ENCODE results near the gene POLK.
"Not testable (repeated sequence)": the region's sequence is repeated elsewhere in the genome, so short reads cannot be mapped to it uniquely, and the experiment has no call there.

POLK gene

DNA sequence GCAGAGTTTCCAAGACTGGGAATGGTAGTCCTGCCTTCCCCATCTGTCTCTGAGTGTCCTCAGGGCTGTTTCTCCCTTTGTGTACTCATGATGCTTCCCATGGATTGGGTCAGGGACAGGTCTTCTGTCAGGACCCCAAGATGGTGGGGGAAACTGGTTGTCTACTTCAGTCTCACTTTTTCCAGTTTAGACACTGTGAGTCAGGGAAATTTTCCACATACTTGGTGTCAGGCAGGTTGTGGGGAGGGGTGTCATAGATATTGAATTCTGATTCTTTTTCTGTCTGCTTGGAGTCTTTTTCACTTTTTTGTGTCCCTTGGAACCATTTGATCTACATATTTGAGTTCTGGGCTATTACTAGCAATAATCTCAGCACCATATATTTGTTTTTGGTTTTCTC, 10.3 kb downstream of the POLK start:
- TF ChIP-seq POLR2AphosphoS5 (IDR thresholded peaks at IDR 0.05; ENCODE audit: low read depth, low read length) (no peak), PAX5 (IDR thresholded peaks at IDR 0.05; ENCODE audit: insufficient read depth, low read length, severe bottlenecking) (no peak), POLR2A (IDR thresholded peaks at IDR 0.05; ENCODE audit: low read depth, low read length) (no peak), SPI1 (IDR thresholded peaks at IDR 0.05; ENCODE audit: low read depth, low read length) (no peak), POU2F2 (IDR thresholded peaks at IDR 0.05; ENCODE audit: low read depth, low read length) (no peak), TAF1 (IDR thresholded peaks at IDR 0.05; ENCODE audit: low read depth, low read length) (no peak)
- DNase-seq (ENCODE audit: insufficient read length, low spot score) (no peak), FAIRE-seq (peak; percentile 16)

DNA sequence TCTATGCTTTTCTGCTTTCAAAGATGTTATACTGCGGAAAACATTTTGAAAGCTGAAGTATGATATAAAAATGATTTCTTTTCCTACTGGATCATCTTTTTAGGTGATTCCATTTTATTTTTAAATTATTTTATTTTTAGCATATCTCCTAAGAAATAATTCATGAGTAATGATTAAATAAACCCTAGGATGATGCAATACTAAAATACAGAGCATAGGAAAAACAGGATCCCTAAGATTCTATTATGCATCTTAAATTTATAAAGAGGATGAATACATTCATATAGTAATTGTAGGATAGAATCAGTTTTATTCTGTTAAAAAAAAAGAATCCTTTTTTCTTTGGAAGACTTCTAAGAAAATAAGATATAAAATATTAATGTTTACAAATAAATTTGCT, 10.9 kb downstream of the POLK start:
- FAIRE-seq (no peak), DNase-seq (ENCODE audit: insufficient read length, low spot score) (no peak)
- no peak for TF ChIP-seq POLR2A (IDR thresholded peaks at IDR 0.05; ENCODE audit: low read depth, low read length)

GRCh38 chr5:75523275-75523674, 11.6 kb downstream of the POLK start:
- FAIRE-seq = peak; percentile 71

DNA sequence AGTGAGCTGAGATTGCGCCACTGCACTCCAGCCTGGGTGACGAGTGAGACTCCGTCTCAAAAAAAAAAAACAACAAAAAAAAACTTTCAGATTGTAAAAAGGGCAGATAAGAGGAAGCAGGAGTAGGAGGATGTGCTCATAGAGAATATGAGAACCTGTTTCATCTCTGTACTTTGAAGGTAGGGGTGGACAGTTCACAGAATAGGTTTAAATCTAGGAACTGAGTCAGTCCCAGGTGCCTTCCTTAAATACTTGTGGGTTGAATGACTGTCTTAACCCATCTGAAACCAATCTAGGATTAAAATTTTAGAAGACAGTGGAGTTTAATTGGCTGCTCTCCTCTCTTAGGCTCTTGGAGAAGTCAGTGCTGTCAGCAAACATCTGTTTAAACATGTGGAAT, 12.4 kb downstream of the POLK start:
- no peak for DNase-seq (ENCODE audit: insufficient read length, low spot score)
- TF ChIP-seq SPI1 (IDR thresholded peaks at IDR 0.05; ENCODE audit: low read depth, low read length) (peak; percentile 80), POLR2A (IDR thresholded peaks at IDR 0.05; ENCODE audit: low read depth, low read length) (no peak)
- peak; percentile 43 for FAIRE-seq

More at GRCh38 chr5:75523275-75523674, 11.6 kb downstream of the POLK start:
- TF ChIP-seq SPI1 (IDR thresholded peaks at IDR 0.05; ENCODE audit: low read depth, low read length) (no peak), POLR2AphosphoS5 (IDR thresholded peaks at IDR 0.05; ENCODE audit: low read depth, low read length) (no peak), POU2F2 (IDR thresholded peaks at IDR 0.05; ENCODE audit: low read depth, low read length) (no peak), TAF1 (IDR thresholded peaks at IDR 0.05; ENCODE audit: low read depth, low read length) (no peak), PAX5 (IDR thresholded peaks at IDR 0.05; ENCODE audit: insufficient read depth, low read length, severe bottlenecking) (no peak), POLR2A (IDR thresholded peaks at IDR 0.05; ENCODE audit: low read depth, low read length) (no peak)
- DNase-seq (ENCODE audit: insufficient read length, low spot score) = no peak

DNA sequence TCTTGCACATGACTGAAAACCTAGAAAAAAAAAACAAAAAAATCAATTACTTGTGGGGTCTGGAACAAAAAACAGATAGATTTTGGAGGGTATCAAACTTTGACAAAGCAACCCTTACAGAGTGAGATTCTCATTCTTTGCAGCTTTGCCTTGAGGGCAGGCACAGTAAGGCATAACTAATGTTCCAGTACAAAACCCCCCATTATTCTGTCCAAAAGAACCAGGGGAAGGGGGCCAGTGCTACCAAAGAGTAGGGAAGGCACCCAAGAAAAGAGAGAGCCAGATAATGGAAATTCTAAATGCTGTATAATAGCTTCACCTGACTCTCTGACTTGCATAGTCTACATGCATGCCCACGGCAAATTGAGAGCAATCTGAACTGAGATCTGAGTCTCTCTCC, 12.9 kb downstream of the POLK start:
- DNase-seq (ENCODE audit: insufficient read length, low spot score) (no peak), FAIRE-seq (peak; percentile 23)
- TF ChIP-seq POLR2AphosphoS5 (IDR thresholded peaks at IDR 0.05; ENCODE audit: low read depth, low read length) (no peak), POLR2A (IDR thresholded peaks at IDR 0.05; ENCODE audit: low read depth, low read length) (no peak), POU2F2 (IDR thresholded peaks at IDR 0.05; ENCODE audit: low read depth, low read length) (no peak), TAF1 (IDR thresholded peaks at IDR 0.05; ENCODE audit: low read depth, low read length) (no peak), SPI1 (IDR thresholded peaks at IDR 0.05; ENCODE audit: low read depth, low read length) (no peak), PAX5 (IDR thresholded peaks at IDR 0.05; ENCODE audit: insufficient read depth, low read length, severe bottlenecking) (no peak)

DNA sequence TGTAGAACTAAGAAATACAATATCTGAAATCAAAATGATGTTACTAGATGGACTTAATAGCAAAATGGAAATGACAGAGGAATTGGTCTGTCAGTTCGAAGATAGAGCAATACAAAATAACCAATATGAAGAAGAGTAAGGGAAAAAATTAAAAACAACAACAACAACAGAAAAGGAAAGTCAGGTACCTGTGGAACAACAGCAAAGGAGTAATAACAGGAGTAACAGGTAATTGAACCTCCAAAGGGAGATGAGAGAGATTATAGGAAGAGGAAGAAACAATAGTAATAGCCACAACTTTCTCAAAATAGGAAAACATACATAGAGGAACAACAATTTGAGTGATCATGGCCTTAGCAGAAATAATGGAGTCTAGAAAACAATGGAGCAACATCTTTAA, 13.7 kb downstream of the POLK start:
- DNase-seq (ENCODE audit: insufficient read length, low spot score) (no peak), FAIRE-seq (peak; percentile 5)
- TF ChIP-seq SPI1 (IDR thresholded peaks at IDR 0.05; ENCODE audit: low read depth, low read length) (no peak), PAX5 (IDR thresholded peaks at IDR 0.05; ENCODE audit: insufficient read depth, low read length, severe bottlenecking) (no peak), TAF1 (IDR thresholded peaks at IDR 0.05; ENCODE audit: low read depth, low read length) (no peak), POLR2A (IDR thresholded peaks at IDR 0.05; ENCODE audit: low read depth, low read length) (no peak), POLR2AphosphoS5 (IDR thresholded peaks at IDR 0.05; ENCODE audit: low read depth, low read length) (no peak), POU2F2 (IDR thresholded peaks at IDR 0.05; ENCODE audit: low read depth, low read length) (no peak)

DNA sequence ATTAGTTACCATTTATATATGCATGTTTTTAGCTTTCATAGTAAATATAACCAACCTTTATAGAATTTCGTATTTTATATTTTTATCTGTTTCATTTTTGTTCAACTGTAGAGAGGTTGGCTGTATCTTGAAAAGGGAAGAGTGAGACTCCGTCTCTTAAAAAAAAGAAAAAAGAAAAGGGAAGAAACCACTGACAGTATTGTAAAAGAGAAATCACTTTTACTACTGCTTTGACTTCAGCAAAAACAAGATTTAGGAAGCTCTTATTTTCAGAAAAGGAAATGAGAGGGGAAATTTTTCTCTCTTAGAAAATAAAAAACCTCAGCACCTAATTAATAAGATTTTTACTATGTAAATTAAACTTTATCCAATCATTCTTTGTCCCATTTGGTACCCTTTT, 14.4 kb downstream of the POLK start:
- TF ChIP-seq SPI1 (IDR thresholded peaks at IDR 0.05; ENCODE audit: low read depth, low read length) = no peak
- no peak for TF ChIP-seq POLR2A (IDR thresholded peaks at IDR 0.05; ENCODE audit: low read depth, low read length)
- DNase-seq (ENCODE audit: insufficient read length, low spot score) (no peak), FAIRE-seq (no peak)

DNA sequence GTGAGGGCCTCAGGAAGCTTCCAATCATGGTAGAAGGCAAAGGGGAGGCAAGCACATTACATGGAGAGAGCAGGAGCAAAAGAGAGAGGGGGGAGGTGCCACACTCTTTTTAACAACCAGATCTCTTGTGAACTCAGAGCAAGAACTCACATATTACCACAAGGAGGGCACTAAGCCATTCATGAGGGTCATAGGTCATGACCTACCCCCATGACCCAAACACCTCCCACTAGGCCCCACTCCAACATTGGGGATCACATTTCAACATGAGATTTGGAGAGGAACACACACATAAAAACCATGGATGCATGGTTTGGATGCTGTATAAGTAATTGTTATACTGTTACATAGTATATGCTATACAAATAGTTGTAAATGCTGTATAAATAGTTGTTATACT, 17.5 kb downstream of the POLK start:
- DNase-seq (ENCODE audit: insufficient read length, low spot score) = no peak
- no peak for FAIRE-seq
- TF ChIP-seq SPI1 (IDR thresholded peaks at IDR 0.05; ENCODE audit: low read depth, low read length) = no peak
- no peak for TF ChIP-seq POU2F2 (IDR thresholded peaks at IDR 0.05; ENCODE audit: low read depth, low read length)

DNA sequence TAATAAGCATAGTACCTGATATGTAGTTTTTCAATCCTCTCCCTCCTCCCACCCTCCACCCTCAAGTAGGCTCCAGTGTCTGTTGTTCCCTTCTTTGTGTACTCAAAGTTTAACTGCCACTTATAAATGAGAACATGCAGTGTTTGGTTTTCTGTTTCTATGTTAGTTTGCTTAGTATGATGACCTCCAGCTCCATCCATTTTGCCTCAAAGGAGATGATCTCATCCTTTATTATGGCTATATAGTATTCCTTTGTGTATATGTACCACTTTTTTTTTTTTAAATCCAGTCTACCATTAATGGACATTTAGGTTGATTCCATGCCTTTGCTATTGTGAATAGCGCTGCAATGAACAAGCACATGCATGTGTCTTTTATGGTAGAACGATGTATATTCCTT, 20.5 kb downstream of the POLK start:
- TF ChIP-seq SPI1 (IDR thresholded peaks at IDR 0.05; ENCODE audit: low read depth, low read length) = no peak
- FAIRE-seq (peak; percentile 40), DNase-seq (ENCODE audit: insufficient read length, low spot score) (no peak)

- not testable (repeated sequence) for FAIRE-seq; DNase-seq (ENCODE audit: insufficient read length, low spot score)
Measured at GRCh38 chr5:75533716-75534115, 22.0 kb downstream of the POLK start.

DNA sequence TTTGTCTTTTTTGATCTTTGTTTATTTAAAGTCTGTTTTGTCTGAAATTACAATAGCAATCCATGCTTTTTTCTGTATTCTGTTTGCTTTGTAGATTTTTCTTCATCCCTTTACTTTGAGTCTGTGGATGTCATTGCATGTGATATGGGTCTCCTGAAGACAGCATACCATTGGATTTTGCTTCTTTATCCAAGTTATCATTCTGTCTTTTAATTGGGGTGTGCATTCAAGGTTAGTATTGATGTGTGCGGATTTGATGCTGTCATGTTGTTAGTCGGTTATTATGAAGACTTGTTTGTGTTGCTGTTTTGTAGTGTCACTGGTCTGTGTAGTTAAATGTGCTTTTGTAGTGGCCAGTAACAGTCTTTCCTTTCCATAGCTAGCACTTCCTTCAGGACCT, 23.0 kb downstream of the POLK start:
- FAIRE-seq (no peak), DNase-seq (ENCODE audit: insufficient read length, low spot score) (no peak)
- TF ChIP-seq PAX5 (IDR thresholded peaks at IDR 0.05; ENCODE audit: insufficient read depth, low read length, severe bottlenecking) = no peak
- no peak for TF ChIP-seq POU2F2 (IDR thresholded peaks at IDR 0.05; ENCODE audit: low read depth, low read length)
- TF ChIP-seq POLR2AphosphoS5 (IDR thresholded peaks at IDR 0.05; ENCODE audit: low read depth, low read length) = no peak
- TF ChIP-seq TAF1 (IDR thresholded peaks at IDR 0.05; ENCODE audit: low read depth, low read length) = no peak
- no peak for TF ChIP-seq SPI1 (IDR thresholded peaks at IDR 0.05; ENCODE audit: low read depth, low read length)
- no peak for TF ChIP-seq POLR2A (IDR thresholded peaks at IDR 0.05; ENCODE audit: low read depth, low read length)

DNA sequence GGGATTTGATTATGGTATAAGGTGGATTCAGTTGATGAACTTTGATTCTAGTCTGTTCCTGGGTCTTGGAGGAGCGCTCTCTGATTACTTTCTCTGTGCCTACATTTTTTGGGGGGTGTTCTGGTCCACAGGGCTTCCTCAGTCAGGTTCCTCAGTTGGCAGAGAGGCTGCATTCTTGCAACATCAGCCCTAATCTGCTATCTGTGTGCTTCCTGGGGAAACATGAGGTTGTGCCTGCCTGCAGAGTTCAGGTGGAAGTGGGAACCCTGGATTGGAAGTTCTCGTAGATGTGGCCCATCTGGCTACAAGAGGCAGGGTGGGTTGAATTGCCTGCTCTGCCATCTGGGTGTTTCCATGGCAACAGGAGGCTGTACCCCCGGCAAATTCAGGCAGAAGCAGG, 24.5 kb downstream of the POLK start:
- TF ChIP-seq POU2F2 (IDR thresholded peaks at IDR 0.05; ENCODE audit: low read depth, low read length) (no peak), TAF1 (IDR thresholded peaks at IDR 0.05; ENCODE audit: low read depth, low read length) (no peak), POLR2AphosphoS5 (IDR thresholded peaks at IDR 0.05; ENCODE audit: low read depth, low read length) (no peak), POLR2A (IDR thresholded peaks at IDR 0.05; ENCODE audit: low read depth, low read length) (no peak), PAX5 (IDR thresholded peaks at IDR 0.05; ENCODE audit: insufficient read depth, low read length, severe bottlenecking) (no peak), SPI1 (IDR thresholded peaks at IDR 0.05; ENCODE audit: low read depth, low read length) (no peak)
- no peak for FAIRE-seq
- DNase-seq (ENCODE audit: insufficient read length, low spot score) = no peak
